IMR-90 (cell line): Measurements from ENCODE around the gene VSX2. TPM values are rescaled to one million over a fixed set of nuclear protein-coding genes. Genes with fewer than 3 reads are reported as not detected.

Experiments
- ATAC-seq: fragments of 200-7000 bp; cut with Tn5 transposase; 2 replicates; pipeline ENCODE4 v1.9.1; 2020; ENCODE audit warnings: low read depth, mild to moderate bottlenecking, moderate library complexity
- BruUV-seq: library from RNA; stranded (reverse); fragments of 400-500 nt; replicated peaks from 2 replicates; lab custom pipeline; 2021; lab: Mats Ljungman, UMichigan
- CTCF ChIA-PET: fragments of 300-600 bp; formaldehyde crosslinking; extraction: SDS; loops from one replicate; lab custom pipeline; 2021; ENCODE audit warnings: antibody characterized with exemption; lab: Yijun Ruan, JAX
- POLR2A ChIA-PET: fragments of 300-600 bp; sonication (Branson Sonifier 250); formaldehyde crosslinking; loops from one replicate; lab custom pipeline; 2022; ENCODE audit warnings: antibody characterized with exemption; ENCODE audit not compliant: unreplicated experiment; lab: Charles Lee
- DNase-seq: peaks from one replicate; pipeline ENCODE4 v3.0.0; 2013
- H2AFZ ChIP-seq: replicated peaks from 2 replicates; pipeline ENCODE3; 2013; ENCODE audit warnings: low read length, mild to moderate bottlenecking; ENCODE audit not compliant: poor library complexity
- H2AK5ac ChIP-seq: 2 replicates; pipeline ENCODE4 v1.6.1; 2013; ENCODE audit warnings: low read depth, low read length, inconsistent platforms
- H2AK9ac ChIP-seq: replicated peaks from 2 replicates; pipeline ENCODE3; 2013; ENCODE audit warnings: mild to moderate bottlenecking, low read depth, low read length, moderate library complexity; ENCODE audit not compliant: poor library complexity
- H2BK120ac ChIP-seq: 2 replicates; pipeline ENCODE4 v1.6.1; 2013; ENCODE audit warnings: low read depth, low read length, inconsistent platforms
- H2BK15ac ChIP-seq: 3 replicates; pipeline ENCODE4 v1.6.1; 2013; ENCODE audit warnings: low read depth, low read length, inconsistent platforms
- H2BK20ac ChIP-seq: 2 replicates; pipeline ENCODE4 v1.6.1; 2013; ENCODE audit warnings: low read depth, mild to moderate bottlenecking, inconsistent platforms, low read length, moderate library complexity
- H2BK5ac ChIP-seq: 2 replicates; pipeline ENCODE4 v1.6.1; 2013; ENCODE audit warnings: mild to moderate bottlenecking, low read depth, low read length, inconsistent platforms; ENCODE audit not compliant: poor library complexity, severe bottlenecking
- H3K14ac ChIP-seq: replicated peaks from 2 replicates; pipeline ENCODE4 v1.6.1; 2013; ENCODE audit warnings: low read depth, low read length, inconsistent platforms
- H3K18ac ChIP-seq: 2 replicates; pipeline ENCODE4 v1.6.1; 2013; ENCODE audit warnings: low read depth, low read length, control low read depth
- H3K23ac ChIP-seq: 2 replicates; pipeline ENCODE4 v1.6.1; 2013; ENCODE audit warnings: low read depth, low read length, inconsistent platforms
- H3K27ac ChIP-seq: 2 replicates; pipeline ENCODE4 v1.5.1; 2013; ENCODE audit warnings: mild to moderate bottlenecking, control low read depth, low read length; ENCODE audit not compliant: insufficient read depth
- H3K27me3 ChIP-seq: 2 replicates; pipeline ENCODE4 v1.6.1; 2013; ENCODE audit warnings: low read length; ENCODE audit not compliant: control insufficient read depth, insufficient read depth
- H3K36me3 ChIP-seq: 2 replicates; pipeline ENCODE4 v1.6.1; 2013; ENCODE audit warnings: low read length, mixed read lengths; ENCODE audit not compliant: control insufficient read depth, insufficient read depth
- H3K4ac ChIP-seq: 2 replicates; pipeline ENCODE4 v1.6.1; 2013; ENCODE audit warnings: low read depth, low read length, inconsistent platforms
- H3K4me1 ChIP-seq: 2 replicates; pipeline ENCODE4 v1.6.1; 2013; ENCODE audit warnings: low read length, mixed read lengths; ENCODE audit not compliant: control insufficient read depth, insufficient read depth
- H3K4me2 ChIP-seq: 2 replicates; pipeline ENCODE4 v1.6.1; 2013; ENCODE audit warnings: low read depth, mild to moderate bottlenecking, control low read depth, low read length, moderate library complexity
- H3K4me3 ChIP-seq: 2 replicates; pipeline ENCODE4 v1.5.1; 2013; ENCODE audit warnings: low read depth, mild to moderate bottlenecking, control low read depth, low read length, moderate library complexity; ENCODE audit not compliant: insufficient read depth
- H3K56ac ChIP-seq: 2 replicates; pipeline ENCODE4 v1.6.1; 2013; ENCODE audit warnings: low read length, inconsistent platforms; ENCODE audit not compliant: insufficient read depth; ENCODE audit errors: extremely low read depth
- H3K79me1 ChIP-seq, 2 experiments: 2 replicates each; pipeline ENCODE4 v1.6.1; 2013; ENCODE audit warnings: low read length in 2 of 2, inconsistent platforms in 1 of 2, low read depth in 1 of 2
- H3K9ac ChIP-seq: 2 replicates; pipeline ENCODE4 v1.6.1; 2013; ENCODE audit warnings: low read depth, low read length, control low read depth
- H3K9me1 ChIP-seq: 2 replicates; pipeline ENCODE4 v1.6.1; 2013; ENCODE audit warnings: low read length, inconsistent platforms; ENCODE audit not compliant: insufficient read depth
- H3K9me3 ChIP-seq: 2 replicates; pipeline ENCODE4 v1.6.1; 2013; ENCODE audit warnings: low read length; ENCODE audit not compliant: control insufficient read depth, insufficient read depth
- H4K20me1 ChIP-seq: 2 replicates; pipeline ENCODE4 v1.6.1; 2013; ENCODE audit warnings: low read length, inconsistent platforms; ENCODE audit not compliant: insufficient read depth
- H4K5ac ChIP-seq: 2 replicates; pipeline ENCODE4 v1.6.1; 2013; ENCODE audit warnings: mild to moderate bottlenecking, low read depth, low read length, control low read depth
- H4K8ac ChIP-seq, 2 experiments: 2 replicates each; pipeline ENCODE4 v1.6.1; 2013; ENCODE audit warnings: low read depth in 2 of 2, low read length in 2 of 2, control low read depth in 1 of 2, inconsistent platforms in 1 of 2
- H4K91ac ChIP-seq: 2 replicates; pipeline ENCODE4 v1.6.1; 2013; ENCODE audit warnings: low read depth, low read length, inconsistent platforms; ENCODE audit not compliant: insufficient read depth
- BHLHE40 ChIP-seq: fragments of 150-350 bp; IDR thresholded peaks from 2 replicates; pipeline ENCODE4 v1.6.1; 2016; ENCODE audit warnings: mild to moderate bottlenecking, low read depth, low read length
- CEBPB ChIP-seq: IDR thresholded peaks from 2 replicates; pipeline ENCODE4 v1.6.1; 2012; ENCODE audit warnings: low read depth, low read length, improper control_type of control experiment
- CHD1 ChIP-seq: IDR thresholded peaks from 2 replicates; pipeline ENCODE4 v1.6.1; 2012; ENCODE audit warnings: low read depth, low read length, improper control_type of control experiment
- CTCF ChIP-seq: conservative IDR thresholded peaks from 2 replicates; pipeline ENCODE4 v1.5.1; 2012; ENCODE audit warnings: mild to moderate bottlenecking, low read depth, low read length, improper control_type of control experiment
- FOS ChIP-seq: fragments of 150-350 bp; IDR thresholded peaks from 2 replicates; pipeline ENCODE4 v1.6.1; 2016; ENCODE audit warnings: low read depth, low read length
- MAFK ChIP-seq: IDR thresholded peaks from 2 replicates; pipeline ENCODE4 v1.6.1; 2012; ENCODE audit warnings: low read depth, low read length, improper control_type of control experiment
- MAZ ChIP-seq: IDR thresholded peaks from 2 replicates; pipeline ENCODE4 v1.6.1; 2012; ENCODE audit warnings: low read depth, mild to moderate bottlenecking, low read length, improper control_type of control experiment, moderate library complexity, borderline replicate concordance
- MXI1 ChIP-seq: IDR thresholded peaks from 2 replicates; pipeline ENCODE4 v1.6.1; 2012; ENCODE audit warnings: low read depth, mild to moderate bottlenecking, low read length, moderate library complexity, borderline replicate concordance
- NFE2L2 ChIP-seq: fragments of 150-350 bp; IDR thresholded peaks from 2 replicates; pipeline ENCODE4 v1.6.1; 2016; ENCODE audit warnings: low read depth, mild to moderate bottlenecking, low read length
- POLR2A ChIP-seq: IDR thresholded peaks from 2 replicates; pipeline ENCODE4 v1.6.1; 2012; ENCODE audit warnings: mild to moderate bottlenecking, low read depth, low read length
- RAD21 ChIP-seq: IDR thresholded peaks from 2 replicates; pipeline ENCODE4 v1.6.1; 2012; ENCODE audit warnings: low read length, improper control_type of control experiment
- RCOR1 ChIP-seq: IDR thresholded peaks from 2 replicates; pipeline ENCODE4 v1.6.1; 2012; ENCODE audit warnings: mild to moderate bottlenecking, low read length, improper control_type of control experiment; ENCODE audit not compliant: insufficient replicate concordance
- RFX5 ChIP-seq: IDR thresholded peaks from 2 replicates; pipeline ENCODE4 v1.8.0; 2012; ENCODE audit warnings: low read depth, mild to moderate bottlenecking, low read length, moderate library complexity
- SMC3 ChIP-seq: fragments of 150-350 bp; IDR thresholded peaks from 2 replicates; pipeline ENCODE4 v1.6.1; 2016; ENCODE audit warnings: low read depth, mild to moderate bottlenecking, antibody characterized with exemption, low read length, moderate library complexity
- WGBS, 2 experiments: methylation state at CpG; one replicate each; pipeline versions ENCODE4 v1.1.5 to v1.1.7; 2013; ENCODE audit warnings: missing lambda C conversion rate in 2 of 2; ENCODE audit not compliant: insufficient read length in 1 of 2; ENCODE audit errors: extremely low coverage in 2 of 2; 5-methylcytosine and 5-hydroxymethylcytosine counted together
- dilution Hi-C: fragments of 300-500 bp; cut with HindIII; formaldehyde crosslinking; loops from one replicate; pipeline ENCODE4 v1.14.3; 2018; ENCODE audit warnings: low sequenced_read_pairs; ENCODE audit not compliant: unreplicated experiment
- in situ Hi-C: fragments of 300-500 bp; cut with MboI; formaldehyde crosslinking; loops from 3 replicates; pipeline ENCODE4 v1.14.3; 2019; ENCODE audit warnings: low sequenced_read_pairs, inconsistent platforms, mixed read lengths
- intact Hi-C: fragments of 100-400 bp; cut with micrococcal nuclease; formaldehyde crosslinking; loops from 2 replicates; pipeline ENCODE4 v1.10.0; 2022
- polyA plus RNA-seq, 3 experiments: library from polyadenylated mRNA; depleted of rRNA; stranded (reverse); fragments of >200 nt; gene quantifications; 2 replicates each; pipeline ENCODE4 v1.2.3, GENCODE V29; 2012; ENCODE audit warnings: low replicate concordance in 1 of 3
- total RNA-seq: library from RNA; depleted of rRNA; stranded (reverse); fragments of >200 nt; gene quantifications from 2 replicates; pipeline ENCODE4 v1.2.3, GENCODE V29; 2012
- TF ChIP-seq, protein P1 (sequence below): fragments of 150-350 bp; IDR thresholded peaks from 2 replicates; pipeline ENCODE4 v1.6.1; 2016; ENCODE audit warnings: low read depth, mild to moderate bottlenecking, low read length, moderate library complexity, borderline replicate concordance
- TF ChIP-seq, protein P2 (sequence below): fragments of 150-350 bp; IDR thresholded peaks from 2 replicates; pipeline ENCODE4 v1.6.1; 2017; ENCODE audit warnings: mild to moderate bottlenecking, antibody characterized with exemption, low read length, low read depth

VSX2 gene
- total and polyA plus RNA-seq, 2 of the 4 experiments (the other 2 are of a cell fraction), result not detected

GRCh38 chr14:74218462-74218861 lies 20.8 kb upstream of the VSX2 start:
- Histone ChIP-seq H3K4ac (no peak overlapping the region), H3K27ac (no peak overlapping the region), H3K79me1 (no peaks in the 10 kb centered on the region), H2BK5ac (no peak overlapping the region), H3K4me1 (no peaks in the 10 kb centered on the region), H3K14ac (no peak overlapping the region), H2AK5ac (no peak overlapping the region), H4K8ac (no peak overlapping the region), H3K4me3 (no peak overlapping the region), H2AK9ac (no peak overlapping the region), H4K5ac (no peak overlapping the region), H4K91ac (no peak overlapping the region), H3K9me1 (no peaks in the 10 kb centered on the region), H3K18ac (no peak overlapping the region), H3K9me3 (no peaks in the 10 kb centered on the region), H3K56ac (no peak overlapping the region), H2BK15ac (no peak overlapping the region), H4K20me1 (no peaks in the 10 kb centered on the region), H3K23ac (no peak overlapping the region), H2BK120ac (no peak overlapping the region), H2BK20ac (no peak overlapping the region), H3K27me3 (peaks cover 59% of the 10 kb centered on the region), H3K4me2 (no peak overlapping the region), H2AFZ (no peak overlapping the region), H3K9ac (no peak overlapping the region), H3K36me3 (no peaks in the 10 kb centered on the region)
- no peak for ATAC-seq
- no peak for DNase-seq
- in situ Hi-C loops (no loop called here), dilution Hi-C loops (no loop called here), intact Hi-C loops (no loop called here)
- POLR2A ChIA-PET, result no interaction called here
- TF ChIP-seq, protein P1, sequence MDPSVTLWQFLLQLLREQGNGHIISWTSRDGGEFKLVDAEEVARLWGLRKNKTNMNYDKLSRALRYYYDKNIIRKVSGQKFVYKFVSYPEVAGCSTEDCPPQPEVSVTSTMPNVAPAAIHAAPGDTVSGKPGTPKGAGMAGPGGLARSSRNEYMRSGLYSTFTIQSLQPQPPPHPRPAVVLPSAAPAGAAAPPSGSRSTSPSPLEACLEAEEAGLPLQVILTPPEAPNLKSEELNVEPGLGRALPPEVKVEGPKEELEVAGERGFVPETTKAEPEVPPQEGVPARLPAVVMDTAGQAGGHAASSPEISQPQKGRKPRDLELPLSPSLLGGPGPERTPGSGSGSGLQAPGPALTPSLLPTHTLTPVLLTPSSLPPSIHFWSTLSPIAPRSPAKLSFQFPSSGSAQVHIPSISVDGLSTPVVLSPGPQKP, result no peak
- TF ChIP-seq, protein P2, sequence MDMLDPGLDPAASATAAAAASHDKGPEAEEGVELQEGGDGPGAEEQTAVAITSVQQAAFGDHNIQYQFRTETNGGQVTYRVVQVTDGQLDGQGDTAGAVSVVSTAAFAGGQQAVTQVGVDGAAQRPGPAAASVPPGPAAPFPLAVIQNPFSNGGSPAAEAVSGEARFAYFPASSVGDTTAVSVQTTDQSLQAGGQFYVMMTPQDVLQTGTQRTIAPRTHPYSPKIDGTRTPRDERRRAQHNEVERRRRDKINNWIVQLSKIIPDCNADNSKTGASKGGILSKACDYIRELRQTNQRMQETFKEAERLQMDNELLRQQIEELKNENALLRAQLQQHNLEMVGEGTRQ, result no peak
- TF ChIP-seq CEBPB, result no peak
- no peak for TF ChIP-seq NFE2L2
- no peak for TF ChIP-seq MAFK
- no peak for TF ChIP-seq RFX5
- no peak for TF ChIP-seq BHLHE40
- no peak for TF ChIP-seq POLR2A
- no peak for TF ChIP-seq MAZ
- TF ChIP-seq CTCF, result no peak
- TF ChIP-seq CHD1, result no peak
- no peak for TF ChIP-seq RCOR1
- TF ChIP-seq RAD21, result no peak
- TF ChIP-seq MXI1, result no peak
- no peak for TF ChIP-seq SMC3
- no peak for TF ChIP-seq FOS
- CTCF ChIA-PET, result no interaction called here
- 90% methylated on average over 2 of the region's 4 CpGs; no CpG with 5 or more reads in 1 of the 2 experiments for WGBS, 2 experiments
- BruUV-seq, result no TSS peak
